Parathyroid adenoma (tissue), 2 donors: ENCODE data around the gene NGDN.
A peak's percentile ranks its signal among the peaks of the same experiment; 100 is the strongest.
"Not testable (repeated sequence)": the region's sequence is repeated elsewhere in the genome, so short reads cannot be mapped to it uniquely, and the experiment has no call there.

ENCODE experiments used
- H2AFZ ChIP-seq: fragments of 300-600 bp; sonication (generic); one replicate; pipeline ENCODE4 v1.7.0; 2017; ENCODE audit warnings: antibody characterized with exemption, mild to moderate bottlenecking
- H3K27ac ChIP-seq: fragments of 300-600 bp; sonication (generic); one replicate; pipeline ENCODE4 v1.7.0; 2017
- H3K27me3 ChIP-seq: fragments of 300-600 bp; sonication (generic); one replicate; pipeline ENCODE4 v1.7.0; 2017; ENCODE audit warnings: low read length; ENCODE audit not compliant: control insufficient read depth, insufficient read depth
- H3K36me3 ChIP-seq: fragments of 300-600 bp; sonication (generic); one replicate; pipeline ENCODE4 v1.7.0; 2017; ENCODE audit warnings: low read length; ENCODE audit not compliant: control insufficient read depth, insufficient read depth
- H3K4me1 ChIP-seq: fragments of 300-600 bp; sonication (generic); one replicate; pipeline ENCODE4 v1.7.0; 2017; ENCODE audit warnings: control low read depth
- H3K4me2 ChIP-seq: fragments of 300-600 bp; sonication (generic); one replicate; pipeline ENCODE4 v1.7.0; 2017; ENCODE audit warnings: low read length
- H3K4me3 ChIP-seq: fragments of 300-600 bp; sonication (generic); one replicate; pipeline ENCODE4 v1.7.0; 2017; ENCODE audit warnings: low read depth, low read length
- H3K79me2 ChIP-seq: fragments of 300-600 bp; sonication (generic); one replicate; pipeline ENCODE4 v1.7.0; 2017; ENCODE audit warnings: control low read depth
- H3K9ac ChIP-seq: fragments of 300-600 bp; sonication (generic); one replicate; pipeline ENCODE4 v1.7.0; 2017; ENCODE audit warnings: mild to moderate bottlenecking
- H3K9me3 ChIP-seq: fragments of 300-600 bp; sonication (generic); one replicate; pipeline ENCODE4 v1.7.0; 2017; ENCODE audit warnings: low read length; ENCODE audit not compliant: control insufficient read depth
- CTCF ChIP-seq: fragments of 300-600 bp; sonication (generic); IDR thresholded peaks from one replicate; pipeline ENCODE4 v1.7.0; 2017; ENCODE audit warnings: antibody characterized with exemption, mild to moderate bottlenecking
- donor health status: primary hyperparathyroidism.

NGDN gene

DNA sequence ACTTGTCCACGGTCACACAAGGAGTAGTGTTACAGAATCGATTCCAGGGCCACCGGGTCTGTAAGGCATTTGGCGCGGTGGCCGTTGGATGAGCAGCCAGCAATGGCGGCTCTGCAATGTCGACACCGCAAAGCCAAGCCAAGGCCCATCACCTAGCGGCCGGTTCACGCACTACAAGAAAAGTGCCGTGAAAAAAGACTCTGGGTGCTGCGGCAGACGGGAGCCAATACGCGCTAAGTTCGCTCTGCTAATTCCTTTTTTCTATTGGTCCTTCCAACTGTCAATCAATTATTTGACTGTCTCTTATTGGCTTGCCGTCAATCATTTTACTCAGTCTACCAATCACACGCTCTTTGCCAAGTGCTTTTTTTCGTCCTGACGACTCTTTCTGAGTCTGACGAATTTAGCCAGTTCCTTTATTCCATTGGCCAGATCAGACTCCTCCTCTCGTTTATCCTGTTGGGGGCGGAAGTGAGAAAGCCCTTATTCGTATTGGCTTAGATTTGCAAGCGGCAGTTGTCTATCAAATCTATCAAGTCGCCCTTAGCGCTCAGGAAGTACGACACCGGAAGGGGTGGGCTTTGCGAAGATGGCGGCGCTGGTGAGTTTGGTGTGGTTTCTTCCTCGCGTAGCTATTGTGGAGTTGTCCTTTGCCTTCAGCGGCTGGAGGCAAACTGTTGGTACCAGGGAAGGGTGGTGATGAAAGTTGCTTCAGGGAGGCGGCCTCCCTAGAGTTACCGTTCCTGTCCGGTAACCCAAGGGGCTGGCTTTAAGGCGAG lies at the start of gene NGDN:
TSS of gene NGDN (plus strand) at position 577 of the 779 bp plus-strand sequence. CDS start at position 590, 13 bp downstream.
- peak within 1 kb of the TSS; percentile 85 for H3K27ac ChIP-seq
- H3K4me1 ChIP-seq, result peaks cover 3% of the 10 kb centered on the region
- TF ChIP-seq CTCF, result peak; percentile 90

DNA sequence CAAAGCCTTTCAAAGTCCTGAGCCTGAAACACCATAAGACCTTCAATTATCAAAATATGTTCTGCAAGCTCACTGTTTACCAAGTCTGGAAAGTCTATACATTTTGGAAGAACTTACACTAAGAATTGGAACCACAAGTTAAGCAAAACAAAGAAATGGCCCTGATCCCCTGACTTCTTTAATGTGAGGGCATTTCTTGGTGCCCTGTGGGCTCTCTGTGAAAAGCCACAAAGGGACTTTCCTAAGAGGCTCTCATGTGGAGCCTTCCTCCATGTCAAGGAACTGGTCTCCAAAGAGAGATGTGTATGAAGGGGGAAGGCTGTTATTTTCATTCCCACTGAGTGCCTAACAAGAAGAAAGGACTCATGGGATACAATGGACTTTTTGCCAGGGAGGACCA lies 47.9 kb upstream of the NGDN start:
- TF ChIP-seq CTCF, result no peak
- Histone ChIP-seq H3K9me3 (no peaks in the 10 kb centered on the region), H3K27me3 (no peaks in the 10 kb centered on the region), H3K27ac (no peak overlapping the region), H3K79me2 (no peaks in the 10 kb centered on the region), H3K4me1 (no peaks in the 10 kb centered on the region), H3K9ac (no peak overlapping the region), H3K4me3 (no peak overlapping the region), H3K4me2 (no peak overlapping the region), H3K36me3 (no peaks in the 10 kb centered on the region), H2AFZ (no peak overlapping the region)

More for the DNA sequence above, at the start of gene NGDN:
- H2AFZ ChIP-seq, result peak within 1 kb of the TSS; percentile 84
- peak within 1 kb of the TSS; percentile 51 for H3K9ac ChIP-seq
- H3K4me2 ChIP-seq, result peak within 1 kb of the TSS; percentile 88
- peaks cover 12% of the 10 kb centered on the region for H3K79me2 ChIP-seq
- peak within 1 kb of the TSS; percentile 92 for H3K4me3 ChIP-seq
- no peaks in the 10 kb centered on the region for H3K36me3 ChIP-seq
- no peaks in the 10 kb centered on the region for H3K9me3 ChIP-seq
- H3K27me3 ChIP-seq, result no peaks in the 10 kb centered on the region

DNA sequence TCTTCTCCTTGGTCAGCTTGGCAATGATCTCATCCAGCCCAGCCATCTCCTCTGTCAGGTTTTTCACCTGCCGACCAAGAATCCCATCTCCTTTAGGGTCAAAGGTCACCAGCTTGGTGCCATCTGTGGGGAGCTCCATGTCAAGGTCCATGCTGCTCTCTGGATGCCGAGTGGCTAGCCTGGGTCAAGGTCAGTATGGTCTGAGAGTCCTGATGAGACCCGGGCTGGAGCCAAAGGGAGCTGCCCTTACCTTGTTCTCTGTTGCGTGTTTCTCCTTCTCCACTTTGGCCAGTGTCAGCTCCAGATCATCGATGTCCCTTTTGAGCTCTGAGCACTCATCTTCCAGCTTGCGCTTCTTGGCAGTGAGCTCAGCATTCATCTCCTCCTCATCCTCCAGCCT lies 45.8 kb upstream of the NGDN start:
- no peak overlapping the region for H2AFZ ChIP-seq
- H3K4me3 ChIP-seq, result no peak overlapping the region
- H3K27me3 ChIP-seq, result no peaks in the 10 kb centered on the region
- no peak for TF ChIP-seq CTCF
- no peaks in the 10 kb centered on the region for H3K9me3 ChIP-seq
- H3K4me2 ChIP-seq, result no peak overlapping the region
- H3K27ac ChIP-seq, result no peak overlapping the region
- no peaks in the 10 kb centered on the region for H3K4me1 ChIP-seq
- no peaks in the 10 kb centered on the region for H3K36me3 ChIP-seq
- no peak overlapping the region for H3K9ac ChIP-seq
- H3K79me2 ChIP-seq, result no peaks in the 10 kb centered on the region

DNA sequence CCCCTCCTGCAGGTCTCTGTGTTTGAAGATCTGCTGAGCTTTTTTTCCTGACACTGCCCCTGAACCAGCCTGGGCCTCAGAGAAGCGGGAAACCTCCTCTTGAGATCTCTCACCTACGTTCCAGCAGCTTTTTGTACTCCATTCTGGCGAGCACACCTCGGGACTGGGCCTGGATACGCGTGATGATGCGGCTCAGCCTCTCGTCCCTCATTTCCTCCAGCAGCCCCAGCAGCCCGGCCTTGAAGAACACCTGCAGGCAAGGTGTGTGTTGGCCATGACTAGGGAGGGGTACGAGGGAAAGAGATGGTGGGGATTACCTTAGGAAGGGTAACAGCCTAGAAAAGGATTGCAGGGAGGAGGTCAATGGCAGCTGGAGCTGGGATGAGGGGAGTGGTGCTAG lies 44.3 kb upstream of the NGDN start:
- H3K9ac ChIP-seq, result no peak overlapping the region
- no peak overlapping the region for H3K4me2 ChIP-seq
- no peak overlapping the region for H2AFZ ChIP-seq
- no peak overlapping the region for H3K27ac ChIP-seq
- no peaks in the 10 kb centered on the region for H3K36me3 ChIP-seq
- no peak for TF ChIP-seq CTCF
- H3K9me3 ChIP-seq, result no peaks in the 10 kb centered on the region
- H3K79me2 ChIP-seq, result no peaks in the 10 kb centered on the region
- no peak overlapping the region for H3K4me3 ChIP-seq
- H3K27me3 ChIP-seq, result no peaks in the 10 kb centered on the region
- H3K4me1 ChIP-seq, result no peaks in the 10 kb centered on the region

- H3K9me3 ChIP-seq, H3K4me2 ChIP-seq, H3K4me3 ChIP-seq, H3K27ac ChIP-seq, H3K27me3 ChIP-seq, H3K4me1 ChIP-seq, H3K36me3 ChIP-seq, H3K9ac ChIP-seq, H2AFZ ChIP-seq, H3K79me2 ChIP-seq: not testable (repeated sequence)
These were observed 43.7 kb upstream of the NGDN start for GRCh38 chr14:23425798-23426197.
